GM21576 (cell line): Measurements from ENCODE around the gene CLCN2.

Source experiments
- ATAC-seq: cut with Tn5 transposase; IDR thresholded peaks from one replicate; pipeline ENCODE4 v1.9.1; 2021; ENCODE audit warnings: mild to moderate bottlenecking, moderate library complexity; ENCODE audit not compliant: unreplicated experiment

Gene CLCN2

GRCh38 chr3:184332370-184333090 is 28.9 kb downstream of the CLCN2 start:
- ATAC-seq = no peak

GRCh38 chr3:184328516-184328915 is 32.9 kb downstream of the CLCN2 start:
- ATAC-seq = no peak

GRCh38 chr3:184327171-184327570 is 34.2 kb downstream of the CLCN2 start:
- ATAC-seq = no peak

- no peak for ATAC-seq
Measured at GRCh38 chr3:184325715-184326369, 35.6 kb downstream of the CLCN2 start.

GRCh38 chr3:184325269-184325668 is 36.1 kb downstream of the CLCN2 start:
- ATAC-seq = no peak

- ATAC-seq = no peak
Measured at GRCh38 chr3:184323696-184324095, 37.7 kb downstream of the CLCN2 start.

- ATAC-seq = no peak
Measured at GRCh38 chr3:184322731-184323487, 38.5 kb downstream of the CLCN2 start.

GRCh38 chr3:184321666-184322065 is 39.7 kb downstream of the CLCN2 start:
- no peak for ATAC-seq

GRCh38 chr3:184320104-184320445 is 41.3 kb downstream of the CLCN2 start:
- ATAC-seq = no peak

- ATAC-seq = no peak
Measured at GRCh38 chr3:184317201-184317600, 44.2 kb downstream of the CLCN2 start.

- ATAC-seq = no peak
Measured at GRCh38 chr3:184316792-184317191, 44.6 kb downstream of the CLCN2 start.

GRCh38 chr3:184315871-184316661 is 45.3 kb downstream of the CLCN2 start:
- ATAC-seq = no peak

GRCh38 chr3:184315543-184315867 is 45.9 kb downstream of the CLCN2 start:
- ATAC-seq = peak; percentile 14

- ATAC-seq = peak; percentile 33
Measured at GRCh38 chr3:184314700-184315542, 46.5 kb downstream of the CLCN2 start.

- ATAC-seq = peak; percentile 77
Measured at GRCh38 chr3:184314363-184314699, 47.1 kb downstream of the CLCN2 start, which contains the start of gene EIF4G1. EIF4G1 (plus strand) TSS chr3:184314606; CDS start chr3:184315797, 1,191 bp downstream.

- ATAC-seq = no peak
Measured at GRCh38 chr3:184311633-184312032, 49.8 kb downstream of the CLCN2 start.

GRCh38 chr3:184308744-184309143 is 52.7 kb downstream of the CLCN2 start:
- ATAC-seq = no peak

- no peak for ATAC-seq
Measured at GRCh38 chr3:184307915-184308314, 53.5 kb downstream of the CLCN2 start.

- ATAC-seq = no peak
Measured at GRCh38 chr3:184306341-184306972, 54.9 kb downstream of the CLCN2 start.

GRCh38 chr3:184305577-184305976 is 55.8 kb downstream of the CLCN2 start:
- ATAC-seq = no peak
